GM18502 (cell line): ENCODE results near the gene CTNNBL1.
A peak's percentile ranks its signal among the peaks of the same experiment; 100 is the strongest.
"Not testable (repeated sequence)": the region's sequence is repeated elsewhere in the genome, so short reads cannot be mapped to it uniquely, and the experiment has no call there.

Experiments used
- ATAC-seq: cut with Tn5 transposase; IDR thresholded peaks from one replicate; pipeline ENCODE4 v1.9.1; 2021; ENCODE audit warnings: mild to moderate bottlenecking; ENCODE audit not compliant: unreplicated experiment, poor library complexity

CTNNBL1 gene

DNA sequence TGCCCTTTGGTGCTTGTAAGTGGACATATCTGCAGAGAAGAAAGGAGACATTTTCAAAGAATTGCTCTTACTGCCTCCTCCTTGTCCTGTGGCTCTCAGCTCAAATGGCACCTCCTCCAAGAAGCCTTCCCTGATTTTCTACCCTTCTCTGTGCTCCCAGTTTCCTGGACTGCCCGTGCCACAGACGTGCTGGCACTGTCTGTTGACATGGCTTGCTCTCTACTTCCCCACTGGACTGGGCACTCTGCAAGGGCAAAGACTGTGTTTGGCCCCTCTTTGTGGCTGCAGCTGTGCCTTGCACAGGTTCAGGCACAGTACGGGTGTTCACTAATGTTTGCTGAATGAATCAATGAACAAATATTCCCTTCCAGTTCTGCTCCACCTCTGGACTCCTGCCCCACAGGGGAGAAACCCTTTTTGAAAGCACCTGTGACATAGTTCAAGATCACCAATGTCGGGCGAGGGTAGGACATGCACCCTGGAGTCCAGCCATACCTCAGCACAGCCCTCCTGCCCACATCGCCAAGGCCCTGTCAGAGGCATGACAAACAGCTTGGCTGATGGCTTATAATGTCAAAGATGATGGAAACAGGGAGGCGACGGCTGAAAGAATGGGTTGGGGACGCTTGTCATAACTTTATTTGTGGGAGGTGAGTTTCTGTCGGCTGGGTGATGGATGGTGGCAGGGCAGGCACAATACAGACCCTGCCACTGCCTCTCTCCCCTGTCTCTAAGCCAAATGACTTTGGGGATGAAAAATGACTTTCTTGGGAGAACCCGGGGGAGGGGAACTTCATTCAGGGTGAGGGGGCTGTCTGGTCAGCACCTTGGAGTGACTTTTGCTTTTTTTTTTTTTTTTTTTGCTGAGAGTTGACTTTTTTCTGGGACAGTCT, 15.6 kb upstream of the CTNNBL1 start:
- ATAC-seq, result no peak

DNA sequence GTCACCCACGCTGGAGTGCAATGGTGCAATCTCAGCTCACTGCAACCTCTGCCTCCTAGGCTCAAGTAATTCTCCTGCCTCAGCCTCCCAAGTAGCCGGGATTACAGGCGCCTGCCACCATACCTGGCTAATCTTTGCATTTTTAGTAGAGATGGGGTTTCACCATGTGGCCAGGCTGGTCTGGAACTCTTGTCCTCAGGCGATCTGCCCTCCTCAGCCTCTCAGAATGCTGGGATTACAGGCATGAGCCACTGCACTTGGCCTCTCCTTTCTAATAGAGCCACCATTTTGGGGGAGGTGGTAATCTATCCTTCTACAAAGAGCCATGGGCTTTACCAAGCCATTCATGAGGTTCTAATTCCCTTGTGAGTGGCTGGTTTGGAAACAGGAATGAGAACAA, 14.1 kb upstream of the CTNNBL1 start:
- ATAC-seq, result not testable (repeated sequence)

DNA sequence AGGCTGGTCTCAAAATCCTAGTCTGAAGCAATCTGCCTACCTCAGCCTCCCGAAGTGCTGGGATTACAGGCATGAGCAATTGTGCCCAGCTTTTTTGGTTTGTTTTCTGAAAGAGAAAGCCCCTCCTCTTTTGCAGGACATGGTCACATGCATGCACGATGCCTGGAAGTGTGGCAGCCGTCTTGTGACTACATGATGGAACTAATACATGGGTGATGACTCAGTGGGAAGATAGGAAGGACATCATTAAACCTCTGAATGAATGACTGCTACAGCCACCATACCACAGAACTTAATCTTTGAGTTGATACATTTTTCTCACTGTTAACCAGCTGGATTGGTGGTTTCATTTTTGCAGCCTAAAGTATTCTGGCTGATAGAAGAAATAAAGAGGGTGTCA, 13.4 kb upstream of the CTNNBL1 start:
- ATAC-seq, result no peak

DNA sequence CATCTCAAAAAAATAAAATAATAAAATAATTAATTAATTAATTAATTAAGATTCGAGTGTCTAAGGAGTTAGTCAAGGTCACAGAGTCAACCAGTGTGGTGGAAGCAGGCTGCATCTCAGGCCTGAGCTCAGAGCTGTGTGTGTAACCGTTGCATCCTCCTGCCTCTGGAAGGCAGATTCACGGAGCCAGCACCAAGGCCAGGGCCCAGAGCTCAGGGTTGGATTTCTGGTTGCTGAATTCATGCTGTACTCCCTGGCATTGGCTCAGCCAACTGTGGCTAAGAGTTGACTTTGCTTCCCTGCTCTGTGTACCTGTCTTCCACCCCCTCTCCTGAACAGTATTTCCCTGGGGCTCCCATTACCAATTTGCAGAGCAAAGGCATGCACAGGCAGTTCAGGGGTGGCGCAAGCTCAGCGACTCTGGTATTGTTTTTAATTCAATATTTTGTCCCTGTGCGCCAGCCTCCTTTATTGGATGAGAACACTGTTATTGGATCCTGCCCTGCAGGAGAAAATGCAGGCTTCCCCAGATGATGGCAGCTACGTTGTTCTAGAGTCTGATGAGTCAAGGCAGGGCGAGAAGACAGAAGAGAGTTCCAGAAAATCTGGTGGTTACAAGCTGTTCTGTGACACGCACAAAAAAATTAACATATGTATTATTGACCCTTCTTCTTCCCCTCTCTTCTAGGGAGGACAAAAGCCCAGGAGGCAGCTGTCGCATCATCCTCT, 12.3 kb upstream of the CTNNBL1 start:
- no peak for ATAC-seq

DNA sequence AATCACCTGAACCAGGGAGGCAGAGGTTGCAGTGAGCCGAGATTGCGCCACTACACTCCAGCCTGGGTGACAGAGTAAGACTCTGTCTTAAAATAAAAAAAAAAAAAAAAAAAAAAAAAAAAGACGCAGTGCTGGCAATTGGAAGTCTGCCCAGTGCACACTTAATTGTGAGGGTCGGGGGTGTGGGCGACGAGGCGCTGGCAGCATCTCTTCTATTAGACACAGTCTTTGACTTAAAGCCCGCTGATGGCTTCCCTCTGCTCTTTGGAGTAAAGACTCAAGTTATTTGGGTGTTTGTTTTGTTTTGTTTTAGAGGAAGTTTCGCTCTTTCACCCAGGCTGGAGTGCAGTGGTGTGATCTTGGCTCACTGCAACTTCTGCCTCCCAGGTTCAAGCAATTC, 10.7 kb upstream of the CTNNBL1 start:
- ATAC-seq, result not testable (repeated sequence)

DNA sequence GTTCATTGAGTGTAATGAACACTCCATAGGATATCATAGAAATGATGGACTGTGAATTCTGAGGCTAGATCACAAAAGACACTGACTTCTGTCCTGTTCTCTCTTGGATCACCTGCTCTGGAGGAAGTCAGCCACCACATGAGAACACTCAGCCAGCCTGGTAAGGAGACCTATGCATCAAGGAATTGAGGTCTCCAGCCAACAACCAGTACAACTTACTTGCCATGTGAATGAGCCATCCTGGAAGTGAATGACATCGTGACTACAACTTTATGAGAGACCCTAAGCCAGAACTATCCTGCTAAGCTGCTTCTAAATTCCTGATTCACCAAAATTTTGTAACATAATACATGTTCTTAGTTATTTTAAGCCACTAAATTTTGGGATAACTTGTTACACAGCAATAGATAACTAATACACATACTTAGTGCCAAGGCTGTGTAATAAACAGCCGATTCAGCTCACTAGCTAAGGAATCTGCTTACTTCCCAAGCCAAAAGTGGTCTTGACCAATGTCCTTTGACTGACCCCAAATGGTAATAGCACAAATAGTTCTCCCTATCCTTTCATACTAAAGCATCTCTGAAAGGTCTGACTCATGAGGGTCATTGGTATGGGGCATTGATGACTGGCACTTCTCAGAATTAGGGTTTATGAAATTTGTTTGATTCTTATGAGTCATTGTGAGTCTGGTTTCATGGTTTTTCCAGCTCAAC, 6.9 kb upstream of the CTNNBL1 start:
- ATAC-seq, result no peak

DNA sequence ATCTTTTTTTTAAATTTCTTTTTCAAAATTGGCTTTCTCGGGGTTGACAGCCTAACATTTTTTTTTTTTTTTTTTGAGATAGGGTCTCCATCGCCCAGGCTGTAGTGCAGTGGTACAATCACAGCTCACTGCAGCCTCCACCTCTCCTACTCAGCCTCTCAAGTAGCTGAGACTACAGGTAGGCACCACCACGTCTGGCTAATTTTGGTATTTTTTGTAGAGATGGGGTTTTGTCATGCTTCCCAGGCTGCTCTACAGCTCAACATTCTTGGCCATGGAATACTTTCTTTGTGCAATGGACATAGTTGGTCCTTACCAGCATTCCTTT, 6.4 kb upstream of the CTNNBL1 start:
- no peak for ATAC-seq

DNA sequence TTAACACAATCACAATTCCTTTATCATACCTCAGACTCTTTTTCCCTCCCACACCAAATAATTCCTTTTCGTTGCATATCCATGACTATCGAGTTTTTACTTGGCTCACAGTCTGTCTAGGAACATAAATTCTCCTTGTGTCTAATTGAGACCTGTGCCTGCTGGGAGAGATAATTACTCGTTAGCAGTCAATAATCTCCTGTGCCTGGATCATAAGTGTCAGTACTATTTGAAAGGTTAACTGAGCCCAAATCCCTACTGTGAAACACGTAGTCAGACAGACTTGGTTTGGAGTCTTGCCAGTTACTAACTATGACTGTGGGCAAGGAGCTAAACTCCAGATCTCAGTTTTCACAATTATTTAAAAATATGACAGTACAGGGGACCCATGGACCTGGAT, 5.7 kb upstream of the CTNNBL1 start:
- no peak for ATAC-seq

DNA sequence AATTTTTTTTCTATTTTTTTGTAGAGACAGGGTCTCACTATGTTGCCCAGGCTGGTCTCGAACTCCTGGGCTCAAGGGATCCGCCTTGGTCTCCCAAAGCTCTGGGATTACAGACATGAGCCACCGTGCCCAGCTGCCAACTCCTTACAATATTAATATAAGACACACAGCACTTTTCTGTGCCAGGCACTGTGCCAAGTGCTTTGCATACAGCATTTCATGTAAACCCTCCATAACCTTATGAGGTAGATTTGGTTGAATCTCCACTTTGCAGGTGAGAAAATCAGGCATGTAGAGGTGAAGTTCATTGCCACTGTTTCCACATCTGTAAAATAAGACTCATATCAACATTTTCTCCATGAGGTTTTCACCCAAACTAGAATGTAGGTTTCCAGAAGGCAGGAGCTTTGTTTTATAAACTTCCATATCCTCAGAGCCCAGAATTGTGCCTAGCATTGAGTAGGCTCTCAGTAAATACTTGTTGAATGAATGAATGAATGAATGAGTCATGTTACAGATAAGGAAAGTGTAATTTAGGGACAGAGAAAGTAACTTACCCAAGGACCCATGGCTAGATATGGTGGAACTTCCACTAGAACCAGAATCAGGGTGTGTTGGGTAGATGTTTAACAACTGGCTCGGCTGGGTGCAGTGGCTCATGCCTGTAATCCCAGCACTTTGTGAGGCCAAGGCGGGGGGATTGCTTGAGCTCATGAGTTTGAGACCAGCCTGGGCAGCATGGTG, 3.0 kb upstream of the CTNNBL1 start:
- no peak for ATAC-seq

DNA sequence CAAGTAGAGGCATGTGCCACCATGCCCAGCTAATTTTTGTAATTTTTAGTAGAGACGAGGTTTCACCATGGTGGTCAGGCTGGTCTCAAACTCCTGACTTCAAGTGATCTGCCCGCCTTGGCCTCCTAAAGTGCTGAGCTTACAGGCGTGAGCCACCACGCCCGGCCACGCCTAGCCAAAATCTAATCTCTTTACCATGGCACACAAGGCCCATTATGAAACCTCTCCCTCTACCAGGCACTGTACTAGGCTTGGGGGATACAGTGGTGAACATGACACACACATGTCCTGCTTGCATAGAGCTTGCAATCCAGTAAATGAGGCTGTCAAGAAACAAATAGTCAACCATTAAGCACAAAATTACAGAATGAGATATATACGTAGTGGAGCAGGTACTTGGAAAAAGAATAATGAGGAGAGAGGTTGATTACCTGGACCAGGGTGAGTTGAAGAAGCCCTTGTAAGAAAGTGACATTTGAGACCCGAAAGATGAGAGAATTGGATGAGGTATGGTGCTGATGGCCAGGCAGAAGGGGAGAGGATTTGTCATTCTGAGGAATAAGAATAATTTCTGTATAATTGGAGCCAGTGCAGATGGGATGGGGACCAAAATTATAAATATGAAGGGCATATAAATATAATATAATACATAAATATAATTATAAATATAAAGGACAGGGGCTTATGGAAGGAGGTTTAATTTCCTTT, 1.2 kb upstream of the CTNNBL1 start:
- ATAC-seq, result no peak

DNA sequence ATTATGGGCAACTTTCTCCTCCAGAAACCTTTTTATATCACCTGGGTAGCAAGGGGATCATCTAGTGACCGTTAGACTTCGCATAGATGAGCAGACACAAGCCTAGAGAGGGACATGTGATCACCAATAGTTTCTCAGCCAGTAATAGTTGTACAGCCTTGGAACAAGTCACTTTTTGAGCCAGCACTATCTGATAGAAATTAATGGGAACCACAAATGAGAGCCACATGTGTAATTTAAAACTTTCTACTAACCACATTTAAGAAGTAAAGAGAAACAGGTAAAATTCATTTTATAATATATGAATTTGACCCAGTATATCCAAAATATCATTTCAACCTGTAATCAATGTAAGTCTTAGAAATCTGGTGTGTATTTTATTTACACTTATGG, 592 bp upstream of the CTNNBL1 start:
- no peak for ATAC-seq

DNA sequence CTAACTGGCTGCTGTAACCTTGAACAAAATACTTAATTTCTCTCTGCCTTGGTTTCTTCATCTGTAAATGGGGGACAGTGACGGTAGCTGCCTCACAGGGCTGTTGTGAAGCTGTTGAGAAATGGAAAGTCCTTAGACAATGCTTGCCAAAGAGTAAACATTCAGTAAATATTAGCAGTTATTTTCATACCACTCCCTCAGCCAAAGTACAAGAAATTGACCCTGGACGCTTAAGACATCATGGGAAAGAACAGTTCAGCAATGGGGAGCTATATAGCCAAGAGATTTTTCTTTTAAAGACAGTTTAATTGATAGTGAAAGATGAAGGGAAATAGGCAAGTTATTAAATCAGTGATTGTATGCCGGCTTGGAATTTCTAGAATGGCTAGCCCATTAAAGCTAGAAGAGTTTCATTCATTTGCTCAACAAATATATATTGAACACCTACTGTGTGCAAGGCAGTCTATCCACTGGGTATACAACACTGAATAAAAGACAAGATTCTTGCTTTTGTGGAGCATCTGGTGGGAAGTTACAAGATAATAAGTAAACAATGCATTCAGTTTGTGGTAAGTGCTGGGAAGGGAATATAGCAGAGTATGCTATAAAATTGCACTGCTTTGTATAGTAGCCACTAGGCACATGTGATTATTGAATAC, 2.0 kb downstream of the CTNNBL1 start:
- no peak for ATAC-seq

DNA sequence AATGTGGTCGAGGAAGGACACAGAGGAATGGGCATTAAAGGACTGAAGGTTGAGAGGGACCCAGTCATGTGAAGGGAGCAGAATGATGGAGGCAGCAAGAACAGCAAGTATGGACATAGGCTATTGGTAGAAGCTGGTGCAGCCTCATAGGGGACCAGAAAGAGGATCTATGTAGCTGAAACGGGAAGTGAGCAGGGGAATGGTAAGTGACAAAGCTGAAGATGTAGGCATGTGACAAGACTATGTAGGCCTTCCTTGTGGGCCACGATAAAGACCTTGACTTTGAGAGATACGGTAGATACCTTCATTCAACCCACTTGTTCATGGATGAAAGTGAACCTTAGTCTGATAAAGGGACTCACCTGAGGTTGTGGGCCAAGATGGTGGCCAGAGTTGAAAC, 3.5 kb downstream of the CTNNBL1 start:
- peak; percentile 49 for ATAC-seq

DNA sequence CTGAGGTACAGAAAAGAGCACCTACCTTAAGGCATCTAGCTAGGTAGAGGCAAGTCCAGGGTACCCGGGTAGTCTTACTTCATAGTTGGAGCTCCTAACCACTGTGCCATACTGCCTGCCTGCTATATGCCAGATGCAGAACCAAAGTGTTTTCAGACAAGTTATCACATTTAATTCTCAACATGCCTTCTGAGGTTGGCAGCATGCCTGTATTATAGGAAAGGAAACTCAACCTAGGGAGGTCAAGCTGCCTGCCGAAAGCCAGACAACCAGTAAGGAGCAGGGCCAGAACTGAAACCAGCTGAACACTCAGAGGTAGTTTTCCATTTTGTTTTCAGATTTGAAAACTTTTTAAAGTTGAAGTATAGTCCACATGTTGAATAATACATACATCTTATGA, 5.4 kb downstream of the CTNNBL1 start:
- ATAC-seq, result no peak

DNA sequence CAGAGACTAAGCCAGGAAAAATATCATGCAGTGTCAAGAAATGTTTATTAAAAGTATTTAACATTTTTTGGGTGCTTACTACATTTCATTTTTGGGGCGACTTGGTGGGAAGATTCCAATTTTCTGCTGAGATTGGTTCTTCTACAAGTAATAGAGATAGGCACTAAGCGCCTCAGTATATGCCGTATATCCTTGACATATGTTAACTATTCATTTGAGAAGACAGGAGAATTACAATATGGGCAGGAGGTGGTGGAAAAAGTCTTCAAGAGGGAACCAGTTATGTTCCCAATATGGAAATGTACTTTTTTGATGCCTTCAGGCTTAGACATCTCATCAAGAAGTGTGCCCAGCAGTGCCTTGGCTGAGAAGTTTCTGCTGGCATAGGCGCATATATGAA, 6.5 kb downstream of the CTNNBL1 start:
- no peak for ATAC-seq

DNA sequence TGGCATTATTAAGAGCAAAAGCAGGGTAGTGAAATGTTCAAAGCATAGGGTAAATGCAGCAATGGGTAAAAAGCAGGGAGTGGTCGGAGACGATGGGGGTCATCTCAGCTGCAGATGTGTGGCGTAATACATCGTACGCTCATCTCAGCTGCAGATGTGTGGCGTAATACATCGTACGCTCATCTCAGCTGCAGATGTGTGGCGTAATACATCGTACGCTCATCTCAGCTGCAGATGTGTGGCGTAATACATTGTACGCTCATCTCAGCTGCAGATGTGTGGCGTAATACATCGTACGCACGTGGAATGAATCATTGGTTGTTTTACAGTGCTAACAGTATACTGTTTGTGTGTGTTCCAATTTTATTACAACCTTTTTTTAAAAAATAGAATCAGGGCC, 7.8 kb downstream of the CTNNBL1 start:
- ATAC-seq, result not testable (repeated sequence)

DNA sequence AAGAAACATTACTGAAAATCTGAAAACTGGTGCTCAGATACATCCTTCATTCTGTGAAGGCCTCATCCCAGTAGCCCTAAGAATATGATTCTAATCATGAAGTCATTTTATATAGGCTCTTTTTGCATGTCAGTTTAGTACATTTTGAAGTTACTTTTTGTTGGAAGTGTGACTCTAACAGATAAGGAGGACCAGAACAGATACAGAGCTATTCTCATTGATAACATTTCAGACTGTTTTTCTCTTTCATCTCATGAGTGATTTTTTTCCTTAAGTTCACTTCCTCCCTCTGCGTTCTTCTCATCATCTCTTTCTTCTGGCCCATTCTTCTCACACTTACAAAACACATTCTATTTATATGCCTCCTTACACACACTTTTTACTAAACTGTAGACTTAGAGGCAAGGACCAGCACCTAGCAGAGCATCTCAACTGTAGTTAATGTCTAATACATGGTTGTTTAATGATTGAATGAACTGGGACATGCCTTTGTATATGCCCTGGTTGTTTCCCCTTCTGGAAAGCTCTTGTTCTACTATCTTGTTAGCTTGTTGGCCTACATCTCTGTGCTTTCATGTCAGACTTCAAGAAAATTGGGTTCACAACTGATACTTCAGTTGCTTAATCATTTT, 8.7 kb downstream of the CTNNBL1 start:
- ATAC-seq, result no peak

DNA sequence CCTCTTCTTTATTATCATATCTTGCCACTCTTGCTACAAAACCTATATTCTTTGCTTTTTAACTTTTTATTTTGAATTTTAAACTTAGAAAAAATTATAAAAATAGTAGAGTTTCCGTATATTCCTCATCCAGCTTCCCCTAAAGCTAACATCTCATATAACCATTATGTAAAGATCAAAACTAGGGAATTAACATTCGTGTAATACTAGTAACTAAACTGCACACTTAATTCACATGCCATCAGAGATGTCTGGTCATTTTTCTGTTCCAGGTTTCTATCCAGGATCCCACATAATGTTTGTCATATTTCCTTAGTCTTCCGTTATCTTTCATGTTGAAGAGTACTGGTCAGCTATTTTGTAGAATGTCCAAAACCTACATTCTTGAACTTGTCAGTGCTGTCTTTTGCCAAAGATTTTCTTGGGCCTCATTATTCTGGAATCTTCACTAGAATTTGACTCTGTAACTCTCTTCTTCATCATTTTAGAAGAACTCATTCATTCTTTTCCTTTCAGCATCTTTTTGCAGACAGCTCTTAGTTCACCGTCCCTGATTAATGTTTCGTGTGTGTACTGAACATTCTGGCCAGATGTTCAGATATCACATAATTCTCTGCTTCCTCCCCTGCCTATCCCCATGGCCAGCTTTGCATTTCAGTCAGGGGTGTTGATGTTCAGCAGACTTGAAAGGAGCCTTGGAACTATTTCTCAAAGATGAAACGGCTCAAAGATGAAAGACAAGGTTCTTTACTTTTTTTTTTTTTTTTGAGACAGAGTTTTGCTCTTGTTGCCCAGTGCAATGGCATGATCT, 9.4 kb downstream of the CTNNBL1 start:
- no peak for ATAC-seq
